Panc1 (cell line): ENCODE measurements around the gene SMPDL3B. TPM values are rescaled to one million over a fixed set of nuclear protein-coding genes. Genes with fewer than 3 reads are reported as not detected.

Experiments
- ATAC-seq: fragments of 200-7000 bp; cut with Tn5 transposase; 2 replicates; pipeline ENCODE4 v1.9.1; 2020; ENCODE audit warnings: mild to moderate bottlenecking, moderate library complexity
- BruUV-seq: library from RNA; stranded (reverse); fragments of 400-500 nt; replicated peaks from 2 replicates; lab custom pipeline; 2021; lab: Mats Ljungman, UMichigan
- CTCF ChIA-PET: fragments of 300-600 bp; sonication (Branson Sonifier 250); formaldehyde crosslinking; loops from one replicate; lab custom pipeline; 2022; ENCODE audit warnings: antibody characterized with exemption; lab: Charles Lee
- POLR2A ChIA-PET: fragments of 300-600 bp; sonication (Branson Sonifier 250); formaldehyde crosslinking; loops from one replicate; lab custom pipeline; 2022; ENCODE audit warnings: antibody characterized with exemption; lab: Charles Lee
- DNase-seq: peaks from one replicate; pipeline ENCODE4 v3.0.0-alpha.2; 2010; ENCODE audit warnings: low read depth, low spot score
- H3K27ac ChIP-seq: 2 replicates; pipeline ENCODE4 v1.5.1; 2011; ENCODE audit warnings: mild to moderate bottlenecking, low read length, inconsistent platforms
- H3K27me3 ChIP-seq: fragments of 200-500 bp; sonication (Bioruptor generic); 2 replicates; pipeline ENCODE4 v1.6.0; 2014; ENCODE audit warnings: low read length, inconsistent platforms; ENCODE audit not compliant: control insufficient read depth, insufficient read depth
- H3K36me3 ChIP-seq: fragments of 200-500 bp; sonication (Bioruptor generic); 2 replicates; pipeline ENCODE4 v1.5.1; 2014; ENCODE audit warnings: inconsistent platforms, mild to moderate bottlenecking, low read length, moderate library complexity; ENCODE audit not compliant: control insufficient read depth, insufficient read depth
- H3K4me1 ChIP-seq: 2 replicates; pipeline ENCODE4 v1.5.1; 2011; ENCODE audit warnings: inconsistent platforms, mild to moderate bottlenecking, low read length, moderate library complexity; ENCODE audit not compliant: control insufficient read depth, insufficient read depth
- H3K4me3 ChIP-seq, 2 experiments: 2 replicates each; pipeline ENCODE4 v1.5.1; 2011 to 2012; ENCODE audit warnings: low read depth in 2 of 2, low read length in 2 of 2, mild to moderate bottlenecking in 2 of 2, inconsistent platforms in 1 of 2, moderate library complexity in 1 of 2
- H3K9me3 ChIP-seq: fragments of 200-500 bp; sonication (Bioruptor generic); 2 replicates; pipeline ENCODE4 v1.5.1; 2014; ENCODE audit warnings: low read depth, mild to moderate bottlenecking, inconsistent platforms, low read length, moderate library complexity; ENCODE audit not compliant: control insufficient read depth, insufficient read depth
- CTCF ChIP-seq: fragments of 450-650 bp; IDR thresholded peaks from 2 replicates; pipeline ENCODE4 v1.5.1; 2017; ENCODE audit warnings: mild to moderate bottlenecking
- POLR2AphosphoS5 ChIP-seq: IDR thresholded peaks from 2 replicates; pipeline ENCODE4 v1.6.1; 2012; ENCODE audit warnings: mild to moderate bottlenecking, low read depth, low read length, moderate library complexity
- SIN3A ChIP-seq: IDR thresholded peaks from 2 replicates; pipeline ENCODE4 v1.6.1; 2012; ENCODE audit warnings: low read depth, mild to moderate bottlenecking, low read length, moderate library complexity, borderline replicate concordance; ENCODE audit not compliant: insufficient read depth
- TCF7L2 ChIP-seq: IDR thresholded peaks from 2 replicates; pipeline ENCODE4 v1.6.1; 2011; ENCODE audit warnings: mild to moderate bottlenecking, low read depth, low read length, inconsistent platforms
- in situ Hi-C: cut with HindIII; loops from 2 replicates; pipeline ENCODE4 v1.10.0; 2016; ENCODE audit warnings: low sequenced_read_pairs, low pct_unique_long_range_greater_than_20kb
- intact Hi-C: fragments of 100-400 bp; cut with micrococcal nuclease; formaldehyde crosslinking; loops from one replicate; pipeline ENCODE4 v1.10.0; 2022; ENCODE audit not compliant: unreplicated experiment
- total RNA-seq: library from RNA; stranded (reverse); gene quantifications from one replicate; pipeline ENCODE4 v1.2.1, GENCODE V29; 2021; ENCODE audit not compliant: unreplicated experiment
- TF ChIP-seq, protein P1 (sequence below), 2 experiments: IDR thresholded peaks; 2 replicates each; pipeline ENCODE4 v1.6.1; 2011 to 2012; ENCODE audit warnings: low read depth in 2 of 2, control low read depth in 1 of 2, low read length in 1 of 2, mild to moderate bottlenecking in 1 of 2, moderate library complexity in 1 of 2; ENCODE audit not compliant: insufficient read depth in 1 of 2

SMPDL3B gene
- total RNA-seq, 1 experiment from 2014 or later = 1.5 TPM

DNA sequence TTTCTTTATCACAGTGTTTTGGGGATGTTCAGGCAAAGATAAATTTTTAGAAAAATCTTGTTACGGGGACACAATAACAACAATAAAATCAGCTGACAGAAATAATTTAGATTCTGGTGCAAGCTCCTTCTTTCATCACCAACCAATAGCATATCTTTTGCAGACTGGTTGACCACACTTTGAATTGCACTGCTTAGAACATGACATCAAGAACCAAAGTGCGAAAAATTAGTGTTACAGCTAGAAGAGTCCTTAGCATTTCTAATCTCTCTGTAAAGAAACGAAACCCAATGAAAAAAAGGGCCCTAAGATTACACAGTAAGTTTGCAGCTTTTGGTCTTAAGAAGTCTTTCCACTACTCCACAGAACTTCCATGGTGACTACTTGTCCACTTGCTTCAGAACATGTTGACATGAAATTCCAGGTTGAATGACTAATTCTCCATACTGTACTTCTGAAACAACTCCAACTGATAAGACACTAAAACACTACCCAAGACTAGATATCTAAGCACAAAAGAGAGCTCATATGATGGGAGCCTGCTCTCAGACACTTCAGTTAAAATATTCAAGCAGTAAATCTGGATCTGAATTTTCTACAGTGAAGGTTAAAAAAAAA lies 56.2 kb downstream of the SMPDL3B start:
- Histone ChIP-seq H3K36me3 (peaks cover 18% of the 10 kb centered on the region), H3K27me3 (no peaks in the 10 kb centered on the region), H3K27ac (no peak overlapping the region), H3K4me1 (no peaks in the 10 kb centered on the region), H3K4me3 (no peak overlapping the region), H3K9me3 (no peaks in the 10 kb centered on the region)
- DNase-seq (no peak), ATAC-seq (no peak)
- in situ Hi-C loops (no loop called here), intact Hi-C loops (no loop called here)
- CTCF ChIA-PET = no interaction called here
- BruUV-seq = no TSS peak
- POLR2A ChIA-PET = no interaction called here
- TF ChIP-seq TCF7L2 = no peak

GRCh38 chr1:27992276-27992675 lies 57.5 kb downstream of the SMPDL3B start:
- BruUV-seq = no TSS peak
- TF ChIP-seq TCF7L2 (no peak), SIN3A (no peak), CTCF (no peak), POLR2AphosphoS5 (no peak)
- TF ChIP-seq, protein P1, sequence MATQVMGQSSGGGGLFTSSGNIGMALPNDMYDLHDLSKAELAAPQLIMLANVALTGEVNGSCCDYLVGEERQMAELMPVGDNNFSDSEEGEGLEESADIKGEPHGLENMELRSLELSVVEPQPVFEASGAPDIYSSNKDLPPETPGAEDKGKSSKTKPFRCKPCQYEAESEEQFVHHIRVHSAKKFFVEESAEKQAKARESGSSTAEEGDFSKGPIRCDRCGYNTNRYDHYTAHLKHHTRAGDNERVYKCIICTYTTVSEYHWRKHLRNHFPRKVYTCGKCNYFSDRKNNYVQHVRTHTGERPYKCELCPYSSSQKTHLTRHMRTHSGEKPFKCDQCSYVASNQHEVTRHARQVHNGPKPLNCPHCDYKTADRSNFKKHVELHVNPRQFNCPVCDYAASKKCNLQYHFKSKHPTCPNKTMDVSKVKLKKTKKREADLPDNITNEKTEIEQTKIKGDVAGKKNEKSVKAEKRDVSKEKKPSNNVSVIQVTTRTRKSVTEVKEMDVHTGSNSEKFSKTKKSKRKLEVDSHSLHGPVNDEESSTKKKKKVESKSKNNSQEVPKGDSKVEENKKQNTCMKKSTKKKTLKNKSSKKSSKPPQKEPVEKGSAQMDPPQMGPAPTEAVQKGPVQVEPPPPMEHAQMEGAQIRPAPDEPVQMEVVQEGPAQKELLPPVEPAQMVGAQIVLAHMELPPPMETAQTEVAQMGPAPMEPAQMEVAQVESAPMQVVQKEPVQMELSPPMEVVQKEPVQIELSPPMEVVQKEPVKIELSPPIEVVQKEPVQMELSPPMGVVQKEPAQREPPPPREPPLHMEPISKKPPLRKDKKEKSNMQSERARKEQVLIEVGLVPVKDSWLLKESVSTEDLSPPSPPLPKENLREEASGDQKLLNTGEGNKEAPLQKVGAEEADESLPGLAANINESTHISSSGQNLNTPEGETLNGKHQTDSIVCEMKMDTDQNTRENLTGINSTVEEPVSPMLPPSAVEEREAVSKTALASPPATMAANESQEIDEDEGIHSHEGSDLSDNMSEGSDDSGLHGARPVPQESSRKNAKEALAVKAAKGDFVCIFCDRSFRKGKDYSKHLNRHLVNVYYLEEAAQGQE (IDR thresholded peaks at IDR 0.05; ENCODE audit: insufficient read depth in 1 of 2, low read depth in 2 of 2, low read length in 1 of 2) = no peak
- CTCF ChIA-PET = no interaction called here
- Histone ChIP-seq H3K27ac (no peak overlapping the region), H3K4me3 (no peak overlapping the region), H3K4me1 (no peaks in the 10 kb centered on the region), H3K9me3 (no peaks in the 10 kb centered on the region), H3K36me3 (peaks cover 18% of the 10 kb centered on the region), H3K27me3 (no peaks in the 10 kb centered on the region)
- DNase-seq (no peak), ATAC-seq (no peak)
- POLR2A ChIA-PET = no interaction called here
- in situ Hi-C loops = no loop called here
- intact Hi-C loops = no loop called here

DNA sequence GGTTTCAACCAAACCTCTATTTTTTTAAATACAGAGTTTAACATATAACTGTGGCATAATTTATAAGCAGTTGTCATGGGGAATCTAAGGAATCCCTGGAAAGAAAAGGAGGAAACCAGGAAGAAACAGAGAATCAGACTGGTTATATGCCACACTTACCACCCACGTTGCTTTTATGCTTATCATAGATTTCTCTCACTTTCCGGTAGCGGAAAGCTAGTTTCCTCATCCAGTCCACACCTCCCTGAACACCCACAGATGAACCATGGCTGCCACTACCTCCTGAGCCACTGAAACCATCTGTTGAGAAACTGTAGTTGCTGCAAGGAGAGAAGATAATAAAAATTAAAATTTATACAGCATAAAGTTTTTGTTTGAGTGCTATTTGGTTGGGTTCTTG lies 58.4 kb downstream of the SMPDL3B start:
- no peak overlapping the region for H3K27ac ChIP-seq
- no peak for ATAC-seq
- intact Hi-C loops = no loop called here

More for the DNA sequence above, 58.4 kb downstream of the SMPDL3B start:
- Histone ChIP-seq H3K4me1 (no peaks in the 10 kb centered on the region), H3K27me3 (no peaks in the 10 kb centered on the region), H3K36me3 (peaks cover 18% of the 10 kb centered on the region), H3K4me3 (no peak overlapping the region), H3K9me3 (no peaks in the 10 kb centered on the region)
- in situ Hi-C loops = no loop called here
- no peak for TF ChIP-seq TCF7L2
- no peak for TF ChIP-seq CTCF
- TF ChIP-seq, protein P1 (IDR thresholded peaks at IDR 0.05; ENCODE audit: insufficient read depth in 1 of 2, low read depth in 2 of 2, low read length in 1 of 2) = no peak
- TF ChIP-seq POLR2AphosphoS5 = no peak
- TF ChIP-seq SIN3A = no peak
- DNase-seq = no peak
- ChIA-PET POLR2A (no interaction called here), CTCF (no interaction called here)
- BruUV-seq = no TSS peak
